ENCODE data around the gene INTS2.
"Not testable (repeated sequence)": the region's sequence is repeated elsewhere in the genome, so short reads cannot be mapped to it uniquely, and the experiment has no call there.

Gene INTS2

GRCh38 chr17:61825448-61826137, 102.2 kb downstream of the INTS2 start:
- DNase-seq = no peak
- peaks cover 11% of the 10 kb centered on the region for H3K36me3 ChIP-seq

DNA sequence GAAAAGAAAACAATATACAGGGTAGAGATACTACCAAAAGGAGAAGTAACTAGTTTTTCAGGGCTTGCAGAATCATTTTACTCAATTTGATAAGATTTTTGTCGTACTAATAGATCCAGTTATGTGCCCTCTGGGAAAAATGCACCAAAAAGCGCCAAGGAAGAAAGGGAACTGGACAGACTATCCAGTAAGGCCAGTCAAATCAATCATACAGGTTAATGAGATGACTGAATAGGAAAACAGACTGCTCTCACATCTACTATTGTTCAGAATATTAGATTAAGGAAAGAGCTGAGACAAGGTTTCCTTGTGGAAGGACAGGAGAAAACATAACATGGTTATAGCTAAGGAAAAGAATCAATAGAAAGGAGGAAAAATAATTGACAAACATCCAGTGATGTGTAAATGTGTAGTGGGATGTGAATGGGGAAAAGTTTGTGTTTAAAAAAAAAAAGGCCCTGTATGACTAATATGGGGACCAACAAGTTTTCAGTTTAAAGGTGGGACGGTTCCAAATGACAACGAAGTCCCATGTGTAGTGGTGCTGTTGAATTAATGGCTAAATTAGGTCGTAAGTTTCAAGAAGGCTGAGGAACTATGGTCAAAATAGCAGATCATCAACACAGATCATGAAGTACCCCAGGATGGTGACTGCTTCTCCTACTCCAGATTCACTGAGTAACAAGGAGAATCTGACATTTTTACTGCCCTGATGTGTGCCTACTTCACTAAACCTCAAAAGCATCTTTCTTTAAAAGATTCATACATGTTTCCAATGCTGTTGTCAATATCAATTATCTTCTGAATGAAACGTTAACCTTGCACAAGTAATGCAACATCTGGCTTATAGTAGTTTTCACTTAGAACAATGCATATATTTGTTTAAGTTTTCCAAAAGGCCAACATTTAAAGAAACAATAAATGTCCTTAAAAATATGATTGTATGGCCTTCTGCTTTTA, 105.2 kb downstream of the INTS2 start:
- no peak for TF ChIP-seq CTCF (IDR thresholded peaks at IDR 0.05; ENCODE audit: low read depth, low read length)
- no peaks in the 10 kb centered on the region for H3K27me3 ChIP-seq
- peaks cover 13% of the 10 kb centered on the region for H3K36me3 ChIP-seq
- H3K4me1 ChIP-seq = no peaks in the 10 kb centered on the region; the same call in 1 of the 2 replicates
- no peak for DNase-seq
- no peak overlapping the region for H3K4me3 ChIP-seq (ENCODE audit: low read depth, low read length)
- no peaks in the 10 kb centered on the region for H3K9me3 ChIP-seq

More at GRCh38 chr17:61825448-61826137, 102.2 kb downstream of the INTS2 start:
- H3K4me1 ChIP-seq = no peaks in the 10 kb centered on the region; the same call in 1 of the 2 replicates
- H3K9me3 ChIP-seq = peaks cover 3% of the 10 kb centered on the region; the same call in 1 of the 2 replicates
- H3K27me3 ChIP-seq = no peaks in the 10 kb centered on the region
- no peak for TF ChIP-seq CTCF (IDR thresholded peaks at IDR 0.05; ENCODE audit: low read depth, low read length)
- H3K4me3 ChIP-seq (ENCODE audit: low read depth, low read length) = no peak overlapping the region

DNA sequence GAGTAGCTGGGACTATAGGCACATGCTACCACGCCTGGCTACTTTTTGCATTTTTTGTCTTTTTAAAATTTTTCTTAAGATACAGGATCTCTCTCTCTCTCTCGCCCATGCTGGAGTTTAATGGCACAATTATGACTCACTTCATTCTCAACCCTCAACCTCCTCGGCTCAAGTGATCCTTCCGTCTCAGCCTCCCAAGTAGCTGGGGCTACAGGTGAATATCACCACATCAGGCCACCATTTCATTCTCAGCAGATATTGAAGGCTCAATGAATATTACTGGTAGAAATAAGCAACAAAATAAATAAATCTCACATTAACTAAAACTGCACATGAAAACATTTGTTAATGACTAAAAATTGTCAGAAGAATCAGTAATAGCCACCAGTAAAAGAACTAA, 106.1 kb downstream of the INTS2 start:
- no peaks in the 10 kb centered on the region; the same call in 1 of the 2 replicates for H3K4me1 ChIP-seq
- no peaks in the 10 kb centered on the region for H3K9me3 ChIP-seq
- no peak for TF ChIP-seq CTCF (IDR thresholded peaks at IDR 0.05; ENCODE audit: low read depth, low read length)
- no peak for DNase-seq
- no peak overlapping the region for H3K4me3 ChIP-seq (ENCODE audit: low read depth, low read length)
- H3K27me3 ChIP-seq = no peaks in the 10 kb centered on the region
- H3K36me3 ChIP-seq = peaks cover 10% of the 10 kb centered on the region; the same call in 1 of the 2 replicates

DNA sequence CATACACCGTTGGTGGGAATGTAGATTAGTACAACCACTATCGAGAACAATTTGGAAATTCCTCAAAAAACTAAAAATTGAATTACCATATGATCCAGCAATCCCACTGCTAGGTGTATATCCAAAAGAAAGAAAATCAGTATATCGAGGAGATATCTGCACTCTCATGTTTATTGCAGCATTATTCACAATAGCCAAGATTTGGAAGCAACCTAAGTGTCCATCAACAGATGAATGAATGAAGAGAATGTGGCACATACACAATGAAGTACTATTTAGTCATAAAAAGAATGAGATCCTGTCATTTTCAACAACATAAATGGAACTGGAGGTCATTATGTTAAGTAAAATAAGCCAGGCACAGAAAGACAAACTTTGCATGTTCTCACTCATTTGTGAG, 108.5 kb downstream of the INTS2 start:
- not testable (repeated sequence) for H3K4me3 ChIP-seq (ENCODE audit: low read depth, low read length); H3K27me3 ChIP-seq; H3K4me1 ChIP-seq; DNase-seq; H3K9me3 ChIP-seq
- peaks cover 12% of the 10 kb centered on the region; the same call in 1 of the 2 replicates for H3K36me3 ChIP-seq

DNA sequence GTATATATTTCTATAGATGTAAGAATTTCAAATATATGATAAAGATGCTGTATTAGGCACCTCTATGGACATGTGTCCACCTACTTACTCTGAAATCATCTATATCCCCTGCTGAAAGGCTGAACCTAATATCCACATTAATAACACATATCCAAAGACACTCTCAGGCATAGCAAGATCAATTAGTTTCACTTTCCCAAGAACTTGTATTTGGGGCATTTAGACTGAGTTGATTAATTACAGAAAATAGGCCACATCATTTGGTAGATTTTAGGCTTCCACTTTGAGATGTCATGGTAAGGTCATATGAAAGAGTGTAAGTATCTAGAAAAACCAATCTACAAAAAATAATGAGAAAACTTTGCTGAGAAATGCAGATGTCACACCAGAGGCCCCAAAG, 109.6 kb downstream of the INTS2 start:
- H3K36me3 ChIP-seq = peaks cover 12% of the 10 kb centered on the region; the same call in 1 of the 2 replicates

More for the DNA sequence above, 109.6 kb downstream of the INTS2 start:
- Histone ChIP-seq H3K27me3 (no peaks in the 10 kb centered on the region), H3K9me3 (no peaks in the 10 kb centered on the region), H3K4me3 (ENCODE audit: low read depth, low read length) (no peak overlapping the region), H3K4me1 (no peaks in the 10 kb centered on the region; the same call in 1 of the 2 replicates)
- DNase-seq = no peak
- TF ChIP-seq CTCF (IDR thresholded peaks at IDR 0.05; ENCODE audit: low read depth, low read length) = no peak
